Measurements from ENCODE around the gene NRARP. TPM values are rescaled to one million over a fixed set of nuclear protein-coding genes. Genes with fewer than 3 reads are reported as not detected.

NRARP gene
- total and polyA plus RNA-seq, 10 of the 15 experiments (the other 5 are each of a cell fraction or from before 2014, with no cell fraction given): 0.06 to 9.2 (median 2.2) TPM; not detected in 2

GRCh38 chr9:137325124-137325523 lies 23.1 kb upstream of the NRARP start (continued):
- no peak for TF ChIP-seq HDAC2 (IDR thresholded peaks at IDR 0.05)
- no peak for TF ChIP-seq CHD4 (IDR thresholded peaks at IDR 0.05)
- TF ChIP-seq ZBTB4 (CRISPR knock-in tag; IDR thresholded peaks at IDR 0.05): no peak
- TF ChIP-seq RELB (IDR thresholded peaks at IDR 0.05; ENCODE audit: low read depth): no peak
- no peak for TF ChIP-seq PAX5 (IDR thresholded peaks at IDR 0.05; ENCODE audit: borderline replicate concordance, low read depth, low read length)
- no peak for TF ChIP-seq SMC3 (IDR thresholded peaks at IDR 0.05; ENCODE audit: borderline replicate concordance, low read length)

DNA sequence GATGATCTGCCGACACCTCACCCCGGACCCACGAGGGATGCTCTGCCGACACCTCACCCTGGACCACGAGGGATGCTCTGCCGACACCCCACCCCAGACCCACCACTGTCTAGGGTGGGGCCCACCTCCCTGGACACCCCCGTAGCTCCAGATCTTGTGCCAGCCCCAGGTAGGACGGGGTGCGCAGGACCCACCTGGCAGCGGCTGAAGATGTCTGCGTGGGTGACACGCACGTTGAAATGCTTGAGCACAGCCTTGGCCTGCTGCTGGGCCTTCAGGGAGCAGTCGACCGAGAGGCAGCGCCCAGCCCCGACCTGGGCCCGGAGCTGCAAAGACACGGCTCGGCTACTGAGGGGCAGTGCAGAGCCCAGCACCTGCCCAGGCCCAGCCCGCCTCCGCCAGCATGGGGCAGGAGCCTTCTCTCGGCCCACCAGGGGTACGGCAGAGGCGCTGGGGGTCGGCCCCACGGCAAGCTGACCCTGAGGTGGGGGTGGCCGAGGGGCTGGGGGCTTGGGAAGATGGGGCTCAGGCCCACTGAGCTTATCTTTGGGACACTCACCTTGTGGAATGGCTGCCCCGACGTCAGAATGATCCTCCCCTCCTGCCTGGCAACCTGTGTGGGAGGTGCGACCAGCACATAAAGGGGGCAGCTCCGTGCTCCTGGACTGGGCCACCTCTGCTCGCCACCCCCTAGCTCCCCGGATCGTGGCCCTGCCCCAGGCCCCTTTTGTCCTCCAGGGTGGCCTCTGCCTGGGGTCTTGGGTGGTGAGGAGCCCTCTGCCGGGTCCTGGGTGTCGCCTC lies 21.7 kb upstream of the NRARP start:
- no peaks in the 10 kb centered on the region for H3K79me2 ChIP-seq (ENCODE audit: control insufficient read depth, insufficient read depth, low read length)
- H3K4me2 ChIP-seq (ENCODE audit: control insufficient read depth, insufficient read depth): no peak overlapping the region
- peaks cover 10% of the 10 kb centered on the region for H3K4me1 ChIP-seq (ENCODE audit: control insufficient read depth, insufficient read depth, low read length)
- CTCF ChIA-PET: no interaction called here
- DNase-seq (ENCODE audit: low read depth, low spot score) (no peak), FAIRE-seq (no peak), ATAC-seq (no peak)
- in situ Hi-C loops (cut with MboI) (no loop called here), intact Hi-C loops (cut with micrococcal nuclease; ENCODE audit: unreplicated experiment) (no loop called here)
- H3K27me3 ChIP-seq (replicated peaks in 1 of 2; ENCODE audit: control insufficient read depth in 2 of 2, insufficient read depth in 2 of 2, low read length in 1 of 2): no peaks in the 10 kb centered on the region
- no peak overlapping the region for H3K27ac ChIP-seq (ENCODE audit: control insufficient read depth, insufficient read depth)
- no peak overlapping the region for H2AFZ ChIP-seq (ENCODE audit: control insufficient read depth, low read depth, low read length)
- POLR2A ChIA-PET: interaction anchor here (1.2 kb wide), 1 partner anchor 7 kb away, joined by 4 read pairs; no protein-coding TSS in a partner anchor
- no peaks in the 10 kb centered on the region for H3K36me3 ChIP-seq (ENCODE audit: control insufficient read depth in 2 of 2, insufficient read depth in 2 of 2, low read length in 1 of 2)
- no peaks in the 10 kb centered on the region for H4K20me1 ChIP-seq (ENCODE audit: control insufficient read depth, insufficient read depth)
- H3K9me3 ChIP-seq (replicated peaks; ENCODE audit: control insufficient read depth, insufficient read depth, low read length): no peaks in the 10 kb centered on the region; the same call in none of the 3 replicates
- BruUV-seq (replicated peaks): no TSS peak
- 81% methylated on average over 23 of the region's 37 CpGs for WGBS (ENCODE audit: insufficient coverage, insufficient replicate concordance, low lambda C conversion rate, missing lambda C conversion rate)
- no peak overlapping the region for H3K4me3 ChIP-seq
- SMC1A ChIA-PET (ENCODE audit: uncharacterized antibody, unreplicated experiment): no interaction called here
- RAD21 ChIA-PET (ENCODE audit: unreplicated experiment): no interaction called here
- no peak overlapping the region for H3K9ac ChIP-seq (ENCODE audit: control insufficient read depth, insufficient read depth, low read length)
- TF ChIP-seq ZNF217 (IDR thresholded peaks at IDR 0.05) (no peak), SKIL (IDR thresholded peaks at IDR 0.05; ENCODE audit: low read depth, poor library complexity, severe bottlenecking) (no peak), NFYB (IDR thresholded peaks at IDR 0.05; ENCODE audit: insufficient read depth, low read depth, low read length) (no peak)

Measured in GM12878 (cell line).